Stimulated activated CD4-positive, alpha-beta T cell treated with anti-CD3 and anti-CD28 coated beads, Interleukin-2, amount 100 ng/mL, for 24 hours (primary cell): Measurements from ENCODE around the gene CSNK1G2.

ENCODE experiments used
- DNase-seq, 2 donors: peaks; one replicate each; pipeline ENCODE4 v3.0.0-alpha.2; 2020

Gene CSNK1G2

DNA sequence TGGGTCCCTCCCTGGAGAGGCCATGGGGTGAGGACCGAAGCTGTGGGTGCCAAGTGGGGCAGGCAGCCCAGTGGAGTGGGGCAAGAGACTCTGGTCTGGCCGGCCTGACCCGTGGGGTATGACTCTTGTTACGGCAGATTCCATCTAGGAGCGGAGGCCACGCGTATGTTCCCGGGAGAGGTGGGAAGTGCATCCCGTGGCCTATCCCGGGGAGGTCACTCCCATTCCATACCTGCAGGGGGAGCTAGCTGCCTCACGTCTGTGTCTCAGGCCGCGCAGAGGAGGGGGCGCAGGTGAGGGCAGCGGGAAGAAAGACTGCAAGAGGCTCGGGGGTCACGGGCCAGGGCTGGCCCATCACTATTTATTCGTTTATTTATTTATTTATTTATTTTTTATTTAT, 4.9 kb downstream of the CSNK1G2 start:
- peak; percentile 38 to 41 for DNase-seq

DNA sequence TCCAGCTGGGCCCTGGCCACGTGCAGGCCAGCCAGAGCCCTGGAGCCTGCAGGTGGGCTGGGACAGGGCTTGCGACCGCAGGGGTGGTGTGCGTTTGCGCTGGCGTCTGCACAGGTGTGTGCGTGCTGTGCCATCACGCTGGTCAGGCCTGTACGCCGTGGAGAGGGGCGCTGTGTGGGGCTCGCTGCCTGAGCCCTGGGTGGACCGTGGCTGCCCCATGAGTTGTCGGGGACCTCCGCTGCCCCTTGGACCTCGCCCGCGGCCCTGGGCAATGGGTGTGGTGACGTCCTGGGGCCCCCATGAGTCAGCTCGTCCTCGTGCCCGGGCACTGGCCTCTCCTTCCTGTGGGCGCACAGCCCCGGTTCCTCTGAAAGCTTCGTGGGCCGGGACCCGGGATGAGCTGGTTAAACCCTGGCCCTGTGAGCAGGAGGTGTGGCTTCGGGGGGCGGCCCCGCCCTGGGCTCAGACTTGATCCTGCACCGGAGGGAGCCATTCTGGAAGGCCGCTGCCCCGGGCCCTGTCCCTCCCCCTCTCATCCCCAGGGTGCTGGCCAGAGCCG, 6.8 kb downstream of the CSNK1G2 start:
- DNase-seq: no peak

DNA sequence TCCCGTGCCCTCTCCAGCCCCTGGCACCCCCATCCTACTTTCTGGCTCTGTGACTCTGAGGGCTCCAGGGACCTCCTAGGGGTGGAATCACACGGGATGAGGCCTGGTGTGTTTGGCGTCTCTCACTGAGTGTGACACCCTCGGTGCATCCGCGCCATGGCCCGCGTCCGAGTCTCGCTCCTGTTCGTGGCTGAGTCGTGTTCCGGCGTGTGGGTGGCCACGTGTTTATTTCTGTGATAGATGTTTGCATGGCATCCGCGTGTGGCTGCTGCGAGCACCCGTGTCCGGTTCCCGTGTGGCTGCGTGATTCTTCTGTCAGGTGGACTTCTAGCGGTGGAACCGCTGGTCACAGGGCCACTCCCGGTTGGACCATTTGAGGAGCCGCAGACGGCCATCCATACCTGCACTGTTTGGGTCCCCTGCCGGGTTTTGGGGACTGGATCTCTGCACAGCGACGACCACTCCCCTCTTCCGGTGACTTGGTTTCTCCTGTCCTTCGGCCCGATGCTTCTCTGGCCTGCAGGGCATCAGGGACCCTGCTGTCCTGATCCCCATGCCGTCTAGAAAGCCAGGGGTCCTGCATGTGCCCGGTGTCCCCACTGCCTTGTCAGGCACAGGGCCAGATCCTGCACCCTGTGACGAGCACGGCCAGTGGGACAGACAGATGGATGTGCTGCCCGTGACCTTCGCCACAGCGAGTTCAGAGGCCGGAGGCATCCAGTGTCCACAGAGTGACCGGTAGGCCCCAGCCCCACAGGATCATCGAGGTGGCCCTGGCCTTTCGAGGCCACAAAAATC, 8.5 kb downstream of the CSNK1G2 start:
- no peak for DNase-seq

DNA sequence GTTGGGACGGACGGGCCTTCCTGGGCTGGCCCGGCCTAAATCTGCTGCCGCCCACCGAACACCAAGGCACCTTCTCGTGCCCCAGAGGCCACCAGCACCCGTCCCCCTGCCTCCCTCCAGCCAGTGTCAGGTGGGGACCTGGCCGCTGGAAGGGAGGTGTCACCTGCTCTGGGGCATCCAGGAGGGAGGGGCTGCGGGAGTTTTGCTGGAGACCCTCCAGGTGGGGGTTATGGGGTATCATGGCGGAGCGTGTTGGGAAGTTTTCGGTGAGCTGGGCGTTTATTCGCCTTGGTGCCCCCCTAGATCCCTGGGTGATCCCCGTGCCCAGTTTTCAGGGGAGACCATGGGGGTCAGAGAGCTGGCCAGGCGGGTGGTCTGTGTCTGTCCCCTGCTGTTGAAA, 9.7 kb downstream of the CSNK1G2 start:
- DNase-seq: no peak

DNA sequence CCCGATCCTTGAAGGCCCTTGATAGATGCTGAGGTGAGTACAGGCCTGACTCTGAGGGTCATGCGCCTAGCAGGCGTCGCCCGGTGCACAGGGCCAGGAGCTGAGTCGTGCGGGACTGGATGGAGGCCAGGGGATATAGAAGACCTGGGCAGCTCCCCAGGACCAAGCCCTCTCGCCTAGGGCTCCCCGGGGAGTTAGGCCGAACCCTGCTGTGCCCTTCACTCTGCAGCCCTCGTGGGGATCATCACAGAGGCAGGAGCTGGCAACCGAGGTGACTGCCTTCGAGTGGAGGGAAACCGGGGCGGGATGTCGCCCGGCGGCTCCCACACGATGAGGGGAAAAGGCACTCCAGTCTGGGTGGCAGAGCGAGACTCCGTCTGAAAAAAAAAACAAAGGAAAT, 11.7 kb downstream of the CSNK1G2 start:
- DNase-seq: no peak

DNA sequence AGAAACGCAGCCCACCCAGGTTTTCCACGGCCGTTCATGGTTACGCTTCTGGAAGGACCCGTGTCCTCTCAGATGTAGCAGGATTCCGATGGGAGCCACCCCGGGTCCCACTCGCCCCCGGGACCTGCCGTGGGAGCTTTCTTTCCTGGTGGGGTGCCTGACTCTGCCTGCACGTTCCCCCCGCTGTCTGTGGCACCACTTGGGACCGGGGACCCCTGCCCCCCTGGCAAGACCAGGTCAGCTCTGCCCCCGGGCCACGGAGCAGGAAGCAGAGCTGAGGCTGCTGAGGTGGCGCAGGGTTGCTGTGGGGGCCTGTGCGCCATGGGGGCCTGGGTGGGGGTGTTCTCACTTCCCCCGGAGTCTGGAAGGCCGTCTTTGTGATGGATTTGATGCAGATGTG, 12.1 kb downstream of the CSNK1G2 start:
- no peak for DNase-seq

DNA sequence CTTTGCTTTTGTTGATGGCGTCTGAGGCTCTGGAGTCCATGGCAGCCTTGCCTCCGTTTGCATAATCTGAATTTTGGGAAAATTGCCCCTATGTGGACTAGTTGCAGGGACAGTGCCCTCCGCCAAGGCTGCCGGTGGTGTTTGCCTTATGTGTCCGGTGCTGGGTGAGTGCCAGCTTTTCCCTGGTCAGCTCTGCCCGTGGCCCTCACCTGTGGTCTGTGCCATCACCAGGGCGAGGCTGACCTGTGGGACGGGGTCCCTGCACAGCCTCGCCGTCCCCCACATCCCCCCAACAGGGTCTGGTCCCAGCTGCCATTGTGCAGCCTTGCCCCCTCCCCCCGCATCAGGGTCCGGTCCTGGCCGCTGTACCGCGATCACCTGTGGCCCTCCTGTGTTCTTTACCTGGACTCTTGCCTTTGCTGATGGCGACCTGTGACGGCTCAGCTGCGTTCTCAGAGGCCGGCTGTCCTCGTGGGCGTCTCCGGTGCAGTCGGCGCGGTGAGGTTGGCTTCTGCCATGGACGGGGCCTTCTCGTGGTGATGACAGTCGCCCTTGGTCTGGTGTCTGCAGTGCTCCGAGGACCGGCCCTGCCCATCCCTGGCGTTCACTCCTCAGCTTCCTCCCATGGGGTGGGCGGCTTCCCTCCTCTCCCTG, 12.6 kb downstream of the CSNK1G2 start:
- no peak for DNase-seq

DNA sequence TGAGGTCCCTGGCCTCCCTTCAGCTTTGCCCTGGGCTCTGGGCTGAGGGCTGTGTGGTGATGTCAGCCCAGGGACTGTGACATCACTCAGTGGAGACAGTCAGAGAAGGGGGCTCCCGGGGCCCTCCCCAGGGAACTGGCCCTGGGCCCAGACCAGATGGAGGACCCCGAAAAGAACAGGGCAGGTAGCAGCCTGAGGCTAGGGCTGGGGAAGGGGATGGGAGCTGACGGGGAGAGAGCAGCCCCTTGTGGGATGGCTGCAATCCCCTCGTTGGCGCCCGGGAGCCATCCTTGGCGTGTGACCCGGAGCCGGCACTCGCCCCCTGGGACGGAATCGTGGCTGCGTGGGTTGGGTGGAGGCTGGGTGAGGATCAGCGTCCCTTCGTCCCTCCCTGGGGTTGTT, 13.6 kb downstream of the CSNK1G2 start:
- no peak for DNase-seq

DNA sequence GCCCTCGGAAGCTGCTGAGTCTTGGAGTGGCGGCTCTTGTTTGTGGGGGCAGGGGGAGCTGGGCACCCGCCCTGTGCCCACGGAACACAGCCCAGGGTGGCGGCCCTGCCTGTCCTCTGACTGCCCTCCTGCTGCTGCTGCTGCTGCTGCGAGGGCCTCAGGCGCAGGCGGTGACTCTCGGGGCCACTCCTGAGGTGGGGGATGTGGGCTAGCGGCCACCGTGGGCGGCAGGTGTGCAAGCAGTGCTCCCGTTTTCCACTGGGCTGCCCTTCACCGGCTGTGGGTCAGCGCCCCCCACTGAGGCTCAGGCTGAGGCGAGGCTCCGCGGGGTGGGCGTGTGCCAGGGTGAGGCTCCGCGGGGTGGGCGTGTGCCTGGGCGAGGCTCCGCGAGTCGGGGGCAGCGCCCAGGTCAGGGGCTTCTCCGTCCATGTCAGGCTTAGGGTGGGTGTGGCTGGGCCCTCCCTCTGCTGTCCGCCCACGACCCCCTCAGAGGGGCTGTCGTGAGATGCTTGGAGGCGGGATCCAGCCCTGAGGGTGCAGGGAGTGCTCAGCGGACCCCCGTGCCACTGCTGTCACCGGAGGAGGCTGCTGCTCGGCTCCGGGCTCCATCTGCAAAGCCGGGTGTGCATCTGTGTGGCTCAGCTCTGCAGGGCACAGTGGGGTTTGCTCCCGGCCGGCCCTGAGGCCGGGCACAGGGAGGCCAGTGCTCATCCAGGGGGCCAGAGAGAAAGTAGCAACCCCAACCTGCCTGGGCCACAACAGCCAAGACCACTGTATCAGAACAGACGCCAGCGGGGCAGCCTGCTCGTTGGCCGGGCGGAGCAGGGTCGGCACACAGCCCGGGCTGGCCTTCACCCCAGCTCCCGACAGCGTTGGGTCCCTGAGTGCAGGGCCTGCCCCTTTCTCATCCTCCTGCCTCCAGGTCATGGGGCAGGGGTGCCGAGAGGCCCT, 14.5 kb downstream of the CSNK1G2 start:
- DNase-seq: no peak

DNA sequence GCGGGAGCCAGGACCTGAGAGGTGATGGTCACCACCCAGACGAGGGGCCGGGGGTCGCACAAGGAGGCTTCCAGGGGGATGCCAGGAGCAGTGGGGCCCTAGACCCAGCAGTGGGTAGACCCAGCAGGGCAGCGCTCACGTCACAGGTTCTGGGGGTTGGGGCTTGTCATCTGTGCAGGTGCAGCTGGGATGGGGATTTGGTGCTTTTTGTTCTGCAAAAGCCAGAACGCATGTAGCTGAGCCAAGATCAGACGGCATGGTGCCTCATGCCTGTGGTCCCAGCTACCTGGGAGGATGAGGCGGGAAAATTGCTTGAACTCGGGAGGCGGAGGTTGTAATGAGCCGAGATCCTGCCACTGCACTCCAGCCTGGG, 15.1 kb downstream of the CSNK1G2 start:
- DNase-seq: no peak

DNA sequence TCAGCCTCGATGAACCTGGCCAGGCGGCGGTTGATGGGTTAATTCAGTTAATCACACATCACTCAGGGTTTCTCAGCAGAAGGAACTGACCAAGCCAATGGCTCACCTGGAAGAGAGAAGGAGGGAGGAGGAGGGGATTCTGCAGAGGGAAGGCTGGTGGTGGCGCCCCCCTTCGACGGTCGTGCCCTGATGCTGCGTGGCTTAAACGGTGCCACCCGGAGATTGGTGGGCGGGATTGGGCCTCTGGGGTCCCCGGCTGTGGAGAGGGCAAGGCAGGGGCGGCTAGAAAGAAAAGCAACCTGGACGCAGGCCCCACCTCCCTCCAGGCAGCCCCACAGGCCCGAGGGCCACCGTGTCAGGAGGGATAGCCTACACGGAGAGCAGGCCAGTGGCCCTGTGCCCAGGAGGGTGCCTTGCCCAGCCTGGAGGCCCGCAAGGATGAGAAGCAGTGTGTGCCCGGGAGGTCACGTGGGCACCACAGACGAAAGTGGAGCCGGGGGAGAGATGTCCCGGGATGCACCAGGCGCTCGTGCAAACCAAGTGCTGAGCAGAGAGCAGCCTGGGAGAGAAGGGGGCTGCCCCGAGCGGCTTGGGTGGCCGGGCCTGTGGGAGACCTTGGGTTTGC, 16.0 kb downstream of the CSNK1G2 start:
- no peak for DNase-seq

DNA sequence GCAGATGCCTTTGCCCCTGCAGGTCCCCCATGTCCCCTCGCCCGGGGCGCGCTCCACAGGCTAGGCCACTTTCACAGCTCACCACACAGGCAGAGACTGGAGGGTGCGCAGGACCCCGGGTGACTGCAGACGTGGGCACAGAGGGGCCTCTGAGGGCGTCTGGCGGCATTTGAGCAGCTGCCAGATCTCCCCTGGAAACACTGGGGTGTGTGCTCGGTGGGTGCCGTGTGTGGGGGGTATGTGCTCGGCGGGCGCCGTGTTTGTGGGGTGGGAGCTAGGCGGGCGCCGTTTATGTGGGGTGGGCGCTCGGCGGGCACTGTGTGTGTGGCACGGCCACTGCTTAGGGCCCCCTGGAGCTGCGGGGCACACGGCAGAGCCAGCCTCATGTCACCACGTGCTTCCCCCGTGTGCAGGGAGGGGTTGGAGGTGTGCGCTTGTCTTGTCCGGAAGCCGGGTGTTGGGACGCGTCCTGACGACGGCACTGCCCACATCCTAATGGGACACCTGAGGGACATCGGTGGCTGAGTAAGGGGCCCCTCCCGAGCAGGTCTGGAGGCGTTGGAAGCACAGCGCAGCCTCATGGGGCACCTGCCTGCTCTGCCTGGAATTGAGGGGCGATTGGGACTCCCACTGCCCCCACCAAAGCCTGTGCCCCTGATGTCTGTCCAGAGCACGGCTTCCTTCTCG, 16.7 kb downstream of the CSNK1G2 start:
- no peak for DNase-seq

DNA sequence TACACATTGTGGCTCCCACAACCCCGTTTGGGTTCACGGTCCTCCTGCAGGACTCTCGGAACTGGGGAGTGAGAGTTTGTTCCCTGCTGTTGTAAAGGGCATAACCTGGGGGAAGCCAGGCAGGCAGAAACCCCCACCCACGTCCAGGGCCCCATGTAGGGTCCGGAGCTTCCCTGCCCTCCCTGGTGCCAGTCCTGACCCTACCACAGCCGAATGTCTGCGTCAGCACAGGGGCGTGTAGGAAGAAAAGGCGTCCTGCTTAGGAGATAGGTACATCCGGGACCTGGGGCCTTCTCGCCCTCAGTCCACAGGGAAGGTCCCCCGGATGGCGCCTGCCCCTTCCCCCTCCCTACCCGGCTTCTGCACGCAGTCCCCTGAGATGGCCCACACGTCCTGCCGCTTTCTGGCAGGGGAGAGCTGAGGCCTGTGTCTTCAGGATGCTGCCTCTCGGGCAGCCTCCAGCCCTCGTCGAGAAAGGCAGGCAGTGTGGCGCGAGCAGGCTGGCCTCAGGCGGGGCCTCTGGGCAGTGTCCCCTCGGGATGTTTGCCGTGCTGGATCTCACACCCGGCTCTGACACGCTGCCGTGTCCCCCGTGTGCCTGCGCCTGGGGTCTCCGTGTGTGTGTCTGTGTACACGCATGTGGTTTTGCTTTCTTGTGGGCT, 19.1 kb downstream of the CSNK1G2 start:
- no peak for DNase-seq

DNA sequence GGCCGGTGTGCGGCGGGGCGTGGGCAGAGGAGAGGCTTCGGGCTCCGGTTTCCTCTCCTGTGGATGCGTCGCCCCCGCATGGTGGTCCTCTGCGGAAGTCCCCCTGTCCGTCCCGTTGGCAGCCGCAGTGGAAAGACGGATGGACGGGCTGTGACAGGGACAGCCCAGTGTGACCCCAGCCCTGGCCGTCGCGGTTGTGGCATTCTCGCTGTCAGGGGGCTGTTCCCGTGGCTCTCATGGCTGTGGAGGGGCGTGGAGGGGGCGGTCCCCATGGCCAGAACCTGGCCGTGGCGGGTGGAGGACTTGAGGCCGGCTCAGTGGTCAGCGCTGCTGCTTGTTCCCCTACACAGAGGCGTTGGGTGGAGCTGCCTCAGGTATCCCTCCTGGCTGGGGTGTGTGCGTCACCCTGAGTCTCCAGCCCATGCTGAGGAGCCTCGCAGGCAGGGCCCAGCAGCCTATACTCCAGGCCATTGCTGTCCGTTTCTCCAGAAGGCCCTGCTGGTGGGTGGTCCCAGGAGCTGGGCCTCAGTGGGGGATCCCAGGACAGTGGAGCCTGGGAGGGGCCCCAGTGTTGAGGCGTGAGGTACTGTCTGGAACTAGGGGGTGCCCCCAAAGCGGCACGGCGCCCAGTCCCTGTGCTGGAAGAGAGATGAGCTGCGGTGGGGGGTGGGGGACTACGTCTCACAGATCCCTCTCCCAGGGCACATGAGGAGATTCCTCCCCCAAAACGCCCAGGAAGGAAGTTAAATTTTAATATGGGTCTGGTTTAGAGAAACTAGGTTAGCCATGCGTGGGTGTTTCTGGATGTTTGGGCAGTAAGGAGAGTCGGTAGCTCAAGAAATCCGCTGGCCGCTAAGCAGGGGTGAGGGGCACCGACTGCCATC, 20.3 kb downstream of the CSNK1G2 start:
- no peak for DNase-seq

DNA sequence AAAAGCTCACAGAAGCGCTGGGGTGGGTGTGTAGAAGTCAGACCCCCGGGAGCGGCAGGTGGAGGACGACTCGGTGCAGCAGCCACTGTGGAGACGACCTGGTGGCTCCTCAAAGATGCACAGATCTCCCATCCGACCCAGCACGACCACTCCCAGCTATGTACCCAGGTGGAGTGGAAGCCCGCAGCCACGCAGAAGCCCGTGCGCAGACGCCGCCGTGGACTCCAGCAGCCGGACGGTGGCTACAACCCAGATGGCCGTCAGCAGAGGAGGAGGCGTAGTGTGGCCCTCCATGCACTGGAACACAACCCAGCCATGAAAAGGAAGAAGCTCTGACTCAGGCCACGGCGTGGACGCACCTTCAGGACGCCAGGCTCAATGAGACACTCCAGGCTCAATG, 21.7 kb downstream of the CSNK1G2 start:
- DNase-seq: no peak

DNA sequence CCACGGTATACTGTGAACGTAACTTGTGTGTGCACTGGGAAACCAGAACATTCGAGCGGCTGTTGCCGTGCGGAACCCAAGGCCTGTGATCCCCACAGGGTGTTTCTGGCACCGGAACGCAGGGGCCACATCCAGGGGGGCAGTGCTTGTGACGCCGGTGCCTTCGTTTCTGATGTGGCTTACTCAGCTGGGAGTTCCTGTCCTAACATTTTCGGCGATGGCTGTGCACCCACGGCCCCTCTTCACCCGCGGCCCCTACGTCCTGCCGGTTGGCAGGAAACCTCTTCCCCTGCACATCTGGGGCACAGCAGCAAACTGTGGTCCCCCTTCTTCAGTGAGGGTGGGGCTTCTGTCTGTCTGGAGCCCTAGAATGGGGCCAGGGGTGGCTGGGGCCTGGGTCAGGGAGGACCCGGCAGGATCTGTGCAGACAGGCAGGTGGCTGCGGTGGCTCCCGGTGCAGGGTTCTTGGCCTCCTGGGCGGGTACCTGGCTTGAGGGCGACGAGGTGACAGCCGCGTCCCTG, 26.2 kb downstream of the CSNK1G2 start:
- peak; percentile 18 to 29 for DNase-seq

DNA sequence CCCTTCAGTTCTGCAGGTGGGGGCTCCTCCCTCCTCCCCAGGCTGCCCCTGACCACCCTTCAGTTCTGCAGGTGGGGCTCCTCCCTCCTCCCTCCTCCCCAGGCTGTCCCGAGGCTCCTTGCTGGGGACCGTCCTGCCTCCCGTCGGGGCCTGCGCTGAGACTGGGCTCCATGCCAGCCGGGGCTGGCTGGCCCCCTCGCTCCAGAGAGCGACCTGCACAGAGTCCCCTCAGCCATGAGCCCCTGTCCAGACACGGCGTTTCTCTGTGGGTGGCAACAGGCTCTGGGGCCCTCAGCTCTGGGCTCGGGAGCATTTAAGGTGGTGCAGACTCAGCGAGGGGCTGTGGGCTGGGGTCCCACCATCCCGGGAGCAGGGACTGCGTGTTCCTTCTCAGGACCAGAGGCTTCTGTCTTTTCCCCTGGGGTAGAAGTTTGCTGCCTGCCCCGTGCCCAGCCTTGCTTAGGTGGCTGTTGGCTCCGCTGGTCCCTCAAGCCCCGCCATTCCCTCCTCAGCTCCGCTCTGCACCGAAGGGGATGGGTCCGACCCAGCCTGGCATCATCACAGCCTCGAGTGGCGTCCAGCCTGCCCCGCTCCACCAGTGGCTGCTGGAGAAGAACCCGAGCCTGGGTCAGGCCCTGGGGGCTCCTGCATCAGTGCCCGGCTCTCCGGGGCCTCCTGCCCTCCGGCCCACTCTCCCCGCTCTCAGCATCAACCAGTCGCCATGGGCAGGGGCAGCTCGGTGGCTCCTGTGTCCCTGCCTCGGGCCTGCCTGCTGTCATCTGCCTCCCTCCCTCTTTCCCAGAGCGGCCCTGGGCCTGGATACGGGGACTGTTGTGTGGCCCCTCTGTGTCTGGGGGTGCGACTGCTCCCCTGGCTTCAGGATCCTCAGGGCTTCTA, 27.6 kb downstream of the CSNK1G2 start:
- no peak for DNase-seq

DNA sequence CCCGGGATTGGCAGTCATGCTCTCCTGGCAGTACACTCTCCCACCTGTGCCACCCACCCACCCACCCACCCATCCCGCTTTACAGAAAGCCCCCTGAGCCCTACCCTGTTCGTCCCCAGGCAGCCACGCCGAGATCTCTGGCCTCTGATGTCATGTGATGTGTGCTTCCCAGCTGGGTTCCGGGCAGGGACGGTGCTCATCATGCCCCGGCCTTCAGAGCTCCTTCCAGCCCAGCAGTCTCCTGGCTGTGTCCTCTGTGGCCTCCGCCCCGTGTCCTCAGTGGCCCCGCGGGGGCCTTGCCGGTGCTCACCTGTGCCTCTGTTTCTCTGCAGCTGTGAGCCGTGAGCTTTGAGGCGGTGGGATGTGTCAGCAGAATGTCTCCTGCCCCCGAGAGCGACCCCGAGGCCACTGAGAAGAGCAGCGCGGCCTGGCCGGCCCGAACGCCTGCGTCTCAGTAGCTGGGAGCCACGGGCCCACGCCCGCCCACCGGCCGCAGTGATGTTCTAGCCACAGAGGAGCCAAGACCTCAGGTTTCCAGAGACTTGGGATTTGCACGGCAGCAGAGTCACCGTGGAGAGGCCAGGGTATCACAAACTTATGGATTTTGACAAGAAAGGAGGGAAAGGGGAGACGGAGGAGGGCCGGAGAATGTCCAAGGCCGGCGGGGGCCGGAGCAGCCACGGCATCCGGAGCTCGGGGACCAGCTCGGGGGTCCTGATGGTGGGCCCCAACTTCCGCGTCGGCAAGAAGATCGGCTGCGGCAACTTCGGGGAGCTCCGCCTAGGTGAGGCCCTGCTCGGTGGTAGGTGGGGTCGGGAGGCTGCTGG, 28.4 kb downstream of the CSNK1G2 start:
- DNase-seq: no peak
